ENCODE measurements around the gene TRIM47. TPM values are rescaled to one million over a fixed set of nuclear protein-coding genes. Genes with fewer than 3 reads are reported as not detected.
A peak's percentile ranks its signal among the peaks of the same experiment; 100 is the strongest.

The TRIM47 gene
- total and polyA plus RNA-seq, 2 of the 13 experiments (the other 11 are each of a cell fraction or from before 2014, with no cell fraction given): 33.5 to 82.0 TPM

- TF ChIP-seq, protein P1, sequence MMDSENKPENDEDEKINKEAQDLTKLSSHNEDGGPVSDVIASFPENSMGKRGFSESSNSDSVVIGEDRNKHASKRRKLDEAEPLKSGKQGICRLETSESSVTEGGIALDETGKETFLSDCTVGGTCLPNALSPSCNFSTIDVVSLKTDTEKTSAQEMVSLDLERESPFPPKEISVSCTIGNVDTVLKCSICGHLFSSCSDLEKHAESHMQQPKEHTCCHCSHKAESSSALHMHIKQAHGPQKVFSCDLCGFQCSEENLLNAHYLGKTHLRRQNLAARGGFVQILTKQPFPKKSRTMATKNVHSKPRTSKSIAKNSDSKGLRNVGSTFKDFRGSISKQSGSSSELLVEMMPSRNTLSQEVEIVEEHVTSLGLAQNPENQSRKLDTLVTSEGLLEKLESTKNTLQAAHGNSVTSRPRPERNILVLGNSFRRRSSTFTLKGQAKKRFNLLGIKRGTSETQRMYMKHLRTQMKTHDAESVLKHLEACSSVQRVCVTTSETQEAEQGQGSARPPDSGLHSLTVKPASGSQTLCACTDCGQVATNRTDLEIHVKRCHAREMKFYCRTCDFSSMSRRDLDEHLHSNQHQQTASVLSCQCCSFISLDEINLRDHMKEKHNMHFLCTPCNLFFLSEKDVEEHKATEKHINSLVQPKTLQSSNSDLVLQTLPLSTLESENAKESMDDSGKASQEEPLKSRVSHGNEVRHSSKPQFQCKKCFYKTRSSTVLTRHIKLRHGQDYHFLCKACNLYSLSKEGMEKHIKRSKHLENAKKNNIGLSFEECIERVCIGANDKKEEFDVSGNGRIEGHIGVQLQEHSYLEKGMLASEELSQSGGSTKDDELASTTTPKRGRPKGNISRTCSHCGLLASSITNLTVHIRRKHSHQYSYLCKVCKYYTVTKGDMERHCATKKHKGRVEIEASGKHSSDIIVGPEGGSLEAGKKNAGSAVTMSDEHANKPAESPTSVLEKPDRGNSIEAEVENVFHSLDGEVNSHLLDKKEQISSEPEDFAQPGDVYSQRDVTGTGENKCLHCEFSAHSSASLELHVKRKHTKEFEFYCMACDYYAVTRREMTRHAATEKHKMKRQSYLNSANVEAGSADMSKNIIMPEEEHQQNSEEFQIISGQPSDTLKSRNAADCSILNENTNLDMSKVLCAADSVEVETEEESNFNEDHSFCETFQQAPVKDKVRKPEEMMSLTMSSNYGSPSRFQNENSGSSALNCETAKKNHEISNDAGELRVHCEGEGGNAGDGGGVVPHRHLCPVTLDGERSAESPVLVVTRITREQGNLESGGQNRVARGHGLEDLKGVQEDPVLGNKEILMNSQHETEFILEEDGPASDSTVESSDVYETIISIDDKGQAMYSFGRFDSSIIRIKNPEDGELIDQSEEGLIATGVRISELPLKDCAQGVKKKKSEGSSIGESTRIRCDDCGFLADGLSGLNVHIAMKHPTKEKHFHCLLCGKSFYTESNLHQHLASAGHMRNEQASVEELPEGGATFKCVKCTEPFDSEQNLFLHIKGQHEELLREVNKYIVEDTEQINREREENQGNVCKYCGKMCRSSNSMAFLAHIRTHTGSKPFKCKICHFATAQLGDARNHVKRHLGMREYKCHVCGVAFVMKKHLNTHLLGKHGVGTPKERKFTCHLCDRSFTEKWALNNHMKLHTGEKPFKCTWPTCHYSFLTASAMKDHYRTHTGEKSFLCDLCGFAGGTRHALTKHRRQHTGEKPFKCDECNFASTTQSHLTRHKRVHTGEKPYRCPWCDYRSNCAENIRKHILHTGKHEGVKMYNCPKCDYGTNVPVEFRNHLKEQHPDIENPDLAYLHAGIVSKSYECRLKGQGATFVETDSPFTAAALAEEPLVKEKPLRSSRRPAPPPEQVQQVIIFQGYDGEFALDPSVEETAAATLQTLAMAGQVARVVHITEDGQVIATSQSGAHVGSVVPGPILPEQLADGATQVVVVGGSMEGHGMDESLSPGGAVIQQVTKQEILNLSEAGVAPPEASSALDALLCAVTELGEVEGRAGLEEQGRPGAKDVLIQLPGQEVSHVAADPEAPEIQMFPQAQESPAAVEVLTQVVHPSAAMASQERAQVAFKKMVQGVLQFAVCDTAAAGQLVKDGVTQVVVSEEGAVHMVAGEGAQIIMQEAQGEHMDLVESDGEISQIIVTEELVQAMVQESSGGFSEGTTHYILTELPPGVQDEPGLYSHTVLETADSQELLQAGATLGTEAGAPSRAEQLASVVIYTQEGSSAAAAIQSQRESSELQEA (CRISPR knock-in tag; IDR thresholded peaks at IDR 0.05; ENCODE audit: not compliant biosample characterization): peak; percentile 78
- TF ChIP-seq NRL (CRISPR knock-in tag; IDR thresholded peaks at IDR 0.05; ENCODE audit: borderline replicate concordance) (no peak), POGZ (CRISPR knock-in tag; IDR thresholded peaks at IDR 0.05) (no peak; the same call in 1 of the 2 replicates), ATF5 (CRISPR knock-in tag; IDR thresholded peaks at IDR 0.05; ENCODE audit: low read depth) (no peak), GFI1 (CRISPR knock-in tag; IDR thresholded peaks at IDR 0.05; ENCODE audit: borderline replicate concordance) (no peak), ZBTB7B (CRISPR knock-in tag; IDR thresholded peaks at IDR 0.05) (no peak), NPAS2 (CRISPR knock-in tag; IDR thresholded peaks at IDR 0.05; ENCODE audit: borderline replicate concordance) (no peak), KDM5B (CRISPR knock-in tag; IDR thresholded peaks at IDR 0.05; ENCODE audit: borderline replicate concordance) (peak; percentile 89), ZNF256 (CRISPR knock-in tag; conservative IDR thresholded peaks at IDR 0.05) (no peak; the same call in 1 of the 2 replicates), ZNF136 (CRISPR knock-in tag; IDR thresholded peaks at IDR 0.05; ENCODE audit: low read depth) (no peak), U2AF2 (IDR thresholded peaks at IDR 0.05; ENCODE audit: low read depth, low read length) (no peak), KDM1A (CRISPR knock-in tag; IDR thresholded peaks at IDR 0.05) (peak; percentile 46; the same call in 1 of the 2 replicates), SMARCE1 (IDR thresholded peaks at IDR 0.05; ENCODE audit: borderline replicate concordance) (no peak), PLRG1 (conservative IDR thresholded peaks at IDR 0.05) (no peak), ZNF331 (CRISPR knock-in tag; IDR thresholded peaks at IDR 0.05) (peak; percentile 71), GZF1 (CRISPR knock-in tag; IDR thresholded peaks at IDR 0.05) (no peak), ZNF800 (CRISPR knock-in tag; IDR thresholded peaks at IDR 0.05) (peak; percentile 95), SRSF4 (IDR thresholded peaks at IDR 0.05; ENCODE audit: low read depth, low read length, poor library complexity, severe bottlenecking) (no peak)
- TF ChIP-seq, protein P2, sequence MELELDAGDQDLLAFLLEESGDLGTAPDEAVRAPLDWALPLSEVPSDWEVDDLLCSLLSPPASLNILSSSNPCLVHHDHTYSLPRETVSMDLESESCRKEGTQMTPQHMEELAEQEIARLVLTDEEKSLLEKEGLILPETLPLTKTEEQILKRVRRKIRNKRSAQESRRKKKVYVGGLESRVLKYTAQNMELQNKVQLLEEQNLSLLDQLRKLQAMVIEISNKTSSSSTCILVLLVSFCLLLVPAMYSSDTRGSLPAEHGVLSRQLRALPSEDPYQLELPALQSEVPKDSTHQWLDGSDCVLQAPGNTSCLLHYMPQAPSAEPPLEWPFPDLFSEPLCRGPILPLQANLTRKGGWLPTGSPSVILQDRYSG (CRISPR knock-in tag; IDR thresholded peaks at IDR 0.05): peak; percentile 75
Measured at GRCh38 chr17:75877752-75878173, 618 bp downstream of the TRIM47 start (continued).

Data from HepG2 (cell line).